Motor neuron (in vitro differentiated cells): ENCODE data around the gene ZNF785. TPM values are rescaled to one million over a fixed set of nuclear protein-coding genes. Genes with fewer than 3 reads are reported as not detected.
"Not testable (repeated sequence)": the region's sequence is repeated elsewhere in the genome, so short reads cannot be mapped to it uniquely, and the experiment has no call there.

Experiments used
- ATAC-seq, 8 experiments: fragments of 200-7000 bp; cut with Tn5 transposase; replicated peaks in 6 of 8; 2 replicates each; pipeline ENCODE4 v1.8.0; 2021; ENCODE audit warnings: mild to moderate bottlenecking in 8 of 8, moderate library complexity in 8 of 8
- H3K27ac ChIP-seq, 2 donors: fragments of 250-450 bp; sonication (Bioruptor Pico); 2 replicates each; pipeline ENCODE4 v1.9.0; 2021; ENCODE audit warnings: antibody characterized with exemption in 2 of 2, mild to moderate bottlenecking in 2 of 2, moderate library complexity in 1 of 2
- H3K4me1 ChIP-seq, 2 donors: fragments of 250-450 bp; sonication (Bioruptor Pico); replicated peaks in 1 of 2; 2 replicates each; pipeline ENCODE4 v1.6.1; 2021; ENCODE audit warnings: antibody characterized with exemption in 2 of 2, mild to moderate bottlenecking in 2 of 2, moderate library complexity in 1 of 2
- H3K4me3 ChIP-seq, 5 donors: fragments of 250-450 bp; sonication (Bioruptor Pico); 2 replicates each; pipeline ENCODE4 v1.9.0; 2021; ENCODE audit warnings: antibody characterized with exemption in 5 of 5, mild to moderate bottlenecking in 5 of 5, moderate library complexity in 4 of 5
- WGBS, 10 experiments: fragments of 450-650 bp; shearing (Covaris generic); methylation state at CpG; one replicate each; pipeline ENCODE4 v1.0.0; 2022; 5-methylcytosine and 5-hydroxymethylcytosine counted together
- in situ Hi-C, 9 experiments: fragments of 400-800 bp; cut with MboI; loops; one replicate each; pipeline ENCODE4 v1.15.0; 2021; ENCODE audit warnings: low sequenced_read_pairs in 9 of 9, low pct_unique_long_range_greater_than_20kb in 2 of 9; ENCODE audit not compliant: unreplicated experiment in 9 of 9
- total RNA-seq, 8 experiments: library from RNA; unstranded; fragments of 300-600 nt; gene quantifications; 2 replicates each; pipeline versions ENCODE4 v1.2.3 to v1.2.4, GENCODE V29; 2022

ZNF785 gene
- total RNA-seq, 8 experiments from 2014 or later, result 4.9 to 15.0 (median 11.2) TPM

DNA sequence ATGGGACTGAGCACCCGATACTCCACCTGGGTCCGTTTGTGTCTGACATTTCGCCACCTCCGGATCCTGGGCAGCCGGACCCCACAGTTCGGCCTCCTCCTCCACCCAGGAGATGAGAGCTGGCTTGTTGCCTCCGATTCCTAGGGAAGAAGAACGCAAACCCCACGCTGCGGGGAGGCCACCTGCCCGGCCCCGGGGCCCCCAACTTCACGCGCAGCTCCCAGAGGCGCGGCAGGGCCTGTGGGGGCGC is 27.9 kb downstream of the ZNF785 start:
- Histone ChIP-seq H3K4me1 (peaks cover 12 to 16% of the 10 kb centered on the region in 2 donors), H3K27ac (peak overlapping the region; percentile 98), H3K4me3 (peak overlapping the region; percentile 61 to 96 (median 71))
- 0% methylated on average over 1 to 4 of the region's 17 CpGs; no CpG with 5 or more reads in 6 of the 10 experiments for WGBS, 10 experiments
- ATAC-seq, result peak in 2 of 8 experiments; percentile 0 to 1
- in situ Hi-C loops, result no loop called here

DNA sequence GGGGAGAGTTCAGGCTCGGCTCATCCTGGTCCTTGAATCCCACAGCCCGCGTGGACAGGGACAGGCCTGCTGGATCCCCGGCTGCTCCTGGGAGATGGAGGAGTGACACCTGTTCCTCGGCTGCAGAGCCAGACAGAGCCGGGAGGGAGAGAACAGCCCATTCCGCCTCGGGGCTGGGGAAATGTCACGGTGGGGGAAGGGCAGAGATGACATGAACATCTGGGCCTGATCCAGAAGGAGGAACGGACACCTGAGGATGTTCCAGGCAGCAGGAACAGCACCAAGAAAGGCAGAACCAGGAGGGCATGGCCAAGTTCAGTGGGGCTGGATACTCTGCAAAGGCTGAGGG is 29.4 kb downstream of the ZNF785 start:
- no peak for ATAC-seq
- Histone ChIP-seq H3K4me1 (peaks cover 12 to 16% of the 10 kb centered on the region in 2 donors), H3K4me3 (no peak overlapping the region), H3K27ac (no peak overlapping the region)
- 66 to 100% (median 85%) methylated on average over 1 to 8 of the region's 10 CpGs; no CpG with 5 or more reads in 4 of the 10 experiments for WGBS, 10 experiments
- in situ Hi-C loops, result no loop called here

DNA sequence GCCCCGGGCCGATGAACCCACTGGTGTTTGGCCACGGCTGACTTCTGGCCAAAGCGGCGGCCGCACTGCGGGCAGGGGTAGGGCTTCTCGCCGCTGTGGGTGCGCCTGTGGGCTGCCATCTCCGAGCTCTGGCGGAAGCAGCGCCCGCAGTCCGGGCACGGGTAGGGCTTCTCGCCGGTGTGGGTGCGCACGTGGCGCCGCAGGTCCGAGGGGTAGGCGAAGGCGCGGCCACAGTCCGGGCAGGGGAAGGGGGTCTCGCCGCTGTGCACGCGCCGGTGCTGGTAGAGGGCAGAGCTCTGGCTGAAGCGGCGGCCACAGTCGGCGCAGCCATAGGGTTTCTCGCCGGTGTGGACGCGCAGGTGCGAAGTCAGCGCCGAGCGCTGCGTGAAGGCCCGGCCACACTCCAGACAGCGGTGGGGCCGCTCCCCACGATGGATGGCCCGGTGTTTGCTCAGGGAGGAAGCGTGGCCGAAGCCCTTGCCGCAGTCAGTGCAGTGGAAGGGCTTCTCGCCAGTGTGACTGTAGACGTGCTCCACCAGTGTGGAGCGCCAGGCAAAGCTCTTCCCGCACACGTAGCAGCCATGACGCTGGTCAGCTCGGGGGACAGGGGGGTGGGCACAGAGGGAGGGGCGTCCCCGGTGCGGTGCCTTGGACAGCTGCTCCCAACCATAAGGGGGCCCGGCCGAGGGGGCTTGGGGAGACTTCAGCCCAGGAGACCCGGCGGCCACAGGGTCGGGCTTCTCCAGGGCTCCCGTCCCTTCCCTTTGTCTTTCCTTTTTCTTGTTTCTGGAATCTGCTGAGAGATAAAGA is 30.0 kb downstream of the ZNF785 start:
- Histone ChIP-seq H3K4me1 (peaks cover 12 to 16% of the 10 kb centered on the region in 2 donors), H3K4me3 (no peak overlapping the region), H3K27ac (no peak overlapping the region)
- ATAC-seq, result no peak
- WGBS, 10 experiments, result 97 to 100% methylated on average over 7 to 34 of the region's 69 CpGs; no CpG with 5 or more reads in 8 of the 10 experiments
- in situ Hi-C loops, result no loop called here

DNA sequence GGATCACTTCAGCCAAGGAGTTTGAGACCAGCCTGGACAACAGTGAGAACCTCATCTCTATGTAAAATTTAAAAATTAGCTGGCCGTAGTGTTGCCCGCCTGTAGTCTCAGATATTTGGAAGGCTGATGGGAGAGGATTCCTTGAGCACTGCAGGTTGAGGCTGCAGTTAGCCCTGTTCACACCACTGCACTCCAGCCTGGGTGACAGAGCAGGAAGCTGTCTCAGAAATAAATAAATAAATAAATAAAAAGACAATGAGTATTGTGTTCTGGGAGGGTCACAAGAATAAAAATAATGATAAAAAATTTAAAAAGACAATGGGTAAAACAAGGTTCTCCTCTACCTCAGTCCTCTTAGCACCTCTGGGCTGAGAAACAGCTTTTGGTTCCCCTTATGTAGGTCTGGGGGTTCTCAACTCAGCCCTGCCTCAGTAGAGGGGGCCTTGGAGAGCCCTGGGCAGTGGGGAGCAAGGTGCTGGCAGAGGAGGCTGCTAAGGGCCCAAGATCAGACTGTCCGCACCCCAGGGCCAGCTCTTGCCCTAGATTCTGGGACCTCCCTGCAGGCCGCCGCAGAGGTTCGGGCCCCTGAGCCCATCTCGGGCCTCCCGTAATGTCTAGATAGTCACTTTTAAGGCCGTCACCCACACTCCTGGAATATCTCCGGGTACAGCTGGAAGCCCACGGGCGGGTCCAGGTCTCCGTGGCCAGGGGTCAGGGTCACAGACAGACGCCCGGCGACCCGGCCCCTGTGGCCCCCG is 30.8 kb downstream of the ZNF785 start:
- no peak overlapping the region for H3K27ac ChIP-seq
- in situ Hi-C loops, result no loop called here
- peaks cover 12 to 16% of the 10 kb centered on the region in 2 donors for H3K4me1 ChIP-seq
- H3K4me3 ChIP-seq, result no peak overlapping the region
- 95 to 100% (median 100%) methylated on average over 1 to 2 of the region's 18 CpGs; no CpG with 5 or more reads in 6 of the 10 experiments for WGBS, 10 experiments
- no peak for ATAC-seq

DNA sequence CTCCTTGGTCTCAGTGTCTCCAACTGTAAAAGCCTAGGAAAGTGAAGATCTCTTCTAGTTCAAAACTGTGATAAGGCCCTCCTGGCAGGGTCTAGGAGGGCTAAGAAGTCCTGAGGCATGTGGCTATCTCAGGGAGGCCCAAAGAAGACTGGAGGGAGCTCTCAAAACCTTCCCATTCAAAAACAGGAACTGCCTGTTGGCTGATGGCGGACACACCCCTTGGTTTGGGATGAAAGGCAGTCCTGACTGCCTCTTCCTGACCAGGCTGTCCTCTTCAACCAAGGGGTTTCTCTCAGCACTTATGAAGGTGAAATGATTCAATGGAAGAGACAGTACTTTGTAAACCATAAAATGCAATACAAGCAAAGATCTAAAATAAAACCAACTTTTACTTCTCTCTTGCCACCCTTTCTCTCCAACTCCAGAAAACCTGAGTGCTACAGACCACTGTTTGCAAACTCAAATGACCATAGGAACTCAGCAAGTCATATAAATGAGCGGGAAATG is 32.1 kb downstream of the ZNF785 start:
- no peak overlapping the region for H3K27ac ChIP-seq
- WGBS, 10 experiments, result 82 to 100% (median 100%) methylated on average over 1 to 2 of the region's 2 CpGs; no CpG with 5 or more reads in 1 of the 10 experiments
- ATAC-seq, result no peak

DNA sequence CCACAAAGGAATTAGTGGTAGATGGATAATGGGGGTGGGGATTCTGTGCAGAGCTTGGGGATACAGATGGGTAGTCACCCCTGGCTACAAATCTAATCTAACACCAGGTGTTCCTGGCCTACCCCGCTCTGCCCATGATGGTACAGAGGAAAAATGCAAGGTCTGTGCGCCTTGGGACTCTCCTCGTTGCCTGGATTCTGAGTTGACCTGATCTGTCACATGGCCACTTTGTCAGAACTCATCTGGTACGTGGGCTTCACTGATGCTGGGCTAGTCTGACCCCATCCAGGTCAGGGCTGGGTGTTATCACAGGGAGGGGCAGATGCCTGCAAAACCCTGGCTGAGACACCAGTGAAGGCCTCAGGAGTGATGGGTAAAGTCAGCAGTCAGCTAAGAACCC is 32.5 kb downstream of the ZNF785 start:
- H3K4me3 ChIP-seq, result no peak overlapping the region
- H3K27ac ChIP-seq, result no peak overlapping the region
- WGBS, 10 experiments, result 92 to 100% methylated on average over 1 to 2 of the region's 4 CpGs; no CpG with 5 or more reads in 8 of the 10 experiments
- in situ Hi-C loops, result no loop called here
- peaks cover 8 to 11% of the 10 kb centered on the region in 2 donors for H3K4me1 ChIP-seq
- ATAC-seq, result no peak

More for the DNA sequence above, 32.1 kb downstream of the ZNF785 start:
- in situ Hi-C loops, result no loop called here
- no peak overlapping the region for H3K4me3 ChIP-seq
- H3K4me1 ChIP-seq, result peaks cover 8 to 11% of the 10 kb centered on the region in 2 donors

DNA sequence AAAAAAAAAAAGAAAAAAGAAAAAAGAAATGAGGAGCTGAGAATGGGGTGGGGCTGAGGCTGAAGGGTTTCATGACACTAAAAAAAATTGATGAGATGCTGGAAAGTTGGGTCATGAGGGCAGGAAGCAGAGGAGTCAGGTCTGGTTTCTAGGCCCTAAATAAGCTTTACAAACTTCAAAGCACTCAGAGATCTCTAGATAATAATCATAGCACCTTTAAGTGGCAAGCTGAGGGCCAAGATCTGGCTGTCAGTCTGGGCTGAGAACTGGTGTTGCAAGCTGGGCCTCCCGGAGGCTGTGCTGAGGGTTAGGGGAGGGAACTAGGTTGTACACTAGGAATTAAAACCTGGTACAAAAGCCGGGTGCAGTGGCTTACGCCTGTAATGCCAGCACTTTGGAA is 33.7 kb downstream of the ZNF785 start:
- Histone ChIP-seq H3K4me1 (peaks cover 2 to 5% of the 10 kb centered on the region in 2 donors), H3K4me3 (no peak overlapping the region), H3K27ac (no peak overlapping the region)
- WGBS, 10 experiments, result 17 to 100% (median 81%) methylated on average over 1 to 3 of the region's 3 CpGs; no CpG with 5 or more reads in 2 of the 10 experiments
- no peak for ATAC-seq
- in situ Hi-C loops, result no loop called here

DNA sequence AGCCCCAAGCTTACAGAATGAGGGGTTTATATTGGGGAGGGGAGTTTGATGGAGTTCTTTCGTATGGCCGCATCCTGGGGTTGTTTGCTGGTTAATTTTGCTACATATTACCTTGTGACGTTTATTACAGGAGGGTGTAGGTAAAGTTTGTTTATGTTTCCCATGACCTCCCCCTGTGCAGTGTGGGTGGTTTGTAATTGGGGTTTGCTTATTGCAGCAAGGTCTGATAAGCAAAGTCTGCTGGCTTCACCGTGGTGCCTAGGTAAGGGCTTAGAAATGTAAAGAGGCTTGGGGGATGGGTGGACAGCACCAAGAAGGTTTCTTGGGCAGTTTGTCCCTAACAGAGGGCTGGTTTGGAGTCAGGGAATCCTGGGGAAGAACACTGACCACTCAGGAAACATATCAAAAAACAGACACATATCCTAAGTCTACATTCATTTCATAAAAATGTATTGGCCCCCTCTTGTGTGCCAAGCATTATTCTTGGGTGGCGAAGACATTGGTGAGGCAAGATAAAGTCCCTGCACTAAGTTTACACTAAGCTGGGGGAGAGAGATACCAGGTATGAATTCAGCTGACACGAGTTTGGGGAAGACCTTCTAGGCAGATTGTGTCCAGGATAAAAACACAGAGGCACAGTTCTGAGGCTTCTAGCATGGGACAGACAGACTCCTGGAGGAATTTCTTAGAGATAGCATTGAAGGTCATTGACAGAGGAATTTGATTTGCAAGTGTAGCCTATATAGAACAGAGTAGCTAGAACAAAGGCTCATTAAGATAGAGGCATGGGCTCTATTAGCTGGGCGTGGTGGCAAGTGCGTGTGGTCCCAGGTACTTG is 36.9 kb downstream of the ZNF785 start:
- H3K4me1 ChIP-seq, result peaks cover 0 to 4% of the 10 kb centered on the region in 2 donors
- 50 to 100% (median 78%) methylated on average over 1 to 8 of the region's 8 CpGs for WGBS, 10 experiments
- in situ Hi-C loops, result no loop called here
- H3K27ac ChIP-seq, result no peak overlapping the region
- ATAC-seq, result no peak
- H3K4me3 ChIP-seq, result no peak overlapping the region

DNA sequence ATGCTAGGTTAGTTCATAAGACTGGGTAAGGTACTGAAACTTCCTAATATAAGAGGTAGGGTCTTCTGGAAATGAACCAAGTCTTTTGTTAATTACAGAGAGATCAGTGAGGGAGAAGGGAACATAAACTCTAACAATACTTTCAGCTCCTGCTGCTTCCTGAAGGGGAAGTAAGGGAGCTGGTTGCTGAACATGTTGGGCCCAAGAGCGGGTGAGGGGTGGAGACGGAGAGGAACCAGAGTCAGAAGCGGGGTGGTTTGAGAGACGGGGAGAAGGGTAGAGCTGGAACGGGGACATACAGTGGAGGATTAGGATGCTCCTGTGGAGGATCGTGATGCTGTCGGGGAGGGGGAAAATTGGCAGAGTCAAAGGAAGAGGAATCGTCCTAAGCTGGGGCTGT is 39.4 kb downstream of the ZNF785 start:
- Histone ChIP-seq H3K4me3 (no peak overlapping the region), H3K27ac (no peak overlapping the region), H3K4me1 (peaks cover 6 to 14% of the 10 kb centered on the region in 2 donors)
- 68 to 91% (median 82%) methylated on average over 1 to 7 of the region's 8 CpGs; no CpG with 5 or more reads in 4 of the 10 experiments for WGBS, 10 experiments
- in situ Hi-C loops, result no loop called here
- no peak for ATAC-seq

DNA sequence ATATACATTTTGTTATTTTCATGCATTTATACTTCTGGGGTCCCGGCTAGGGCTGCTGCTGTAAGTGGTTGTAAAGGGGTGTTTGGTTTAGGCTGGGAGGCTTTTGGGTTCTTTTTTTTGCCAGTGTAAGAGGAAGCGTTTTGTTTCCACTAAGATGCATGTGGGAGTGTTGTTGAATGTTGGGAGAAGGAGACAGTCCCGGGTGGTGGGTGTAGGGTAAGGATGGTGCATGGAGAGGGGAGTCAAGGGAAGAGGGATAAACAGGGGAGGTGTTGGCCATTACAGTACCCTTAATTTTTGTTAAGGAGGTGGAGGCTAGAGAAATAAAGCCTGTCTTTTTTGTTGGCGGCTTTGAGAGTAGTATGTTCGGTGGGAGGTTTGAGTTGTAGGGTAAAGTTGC is 42.4 kb downstream of the ZNF785 start:
- Histone ChIP-seq H3K27ac (no peak overlapping the region), H3K4me3 (no peak overlapping the region), H3K4me1 (peaks cover 6 to 16% of the 10 kb centered on the region in 2 donors)
- in situ Hi-C loops, result no loop called here
- WGBS, 10 experiments, result 68 to 100% (median 88%) methylated on average over 1 to 5 of the region's 5 CpGs
- no peak for ATAC-seq

DNA sequence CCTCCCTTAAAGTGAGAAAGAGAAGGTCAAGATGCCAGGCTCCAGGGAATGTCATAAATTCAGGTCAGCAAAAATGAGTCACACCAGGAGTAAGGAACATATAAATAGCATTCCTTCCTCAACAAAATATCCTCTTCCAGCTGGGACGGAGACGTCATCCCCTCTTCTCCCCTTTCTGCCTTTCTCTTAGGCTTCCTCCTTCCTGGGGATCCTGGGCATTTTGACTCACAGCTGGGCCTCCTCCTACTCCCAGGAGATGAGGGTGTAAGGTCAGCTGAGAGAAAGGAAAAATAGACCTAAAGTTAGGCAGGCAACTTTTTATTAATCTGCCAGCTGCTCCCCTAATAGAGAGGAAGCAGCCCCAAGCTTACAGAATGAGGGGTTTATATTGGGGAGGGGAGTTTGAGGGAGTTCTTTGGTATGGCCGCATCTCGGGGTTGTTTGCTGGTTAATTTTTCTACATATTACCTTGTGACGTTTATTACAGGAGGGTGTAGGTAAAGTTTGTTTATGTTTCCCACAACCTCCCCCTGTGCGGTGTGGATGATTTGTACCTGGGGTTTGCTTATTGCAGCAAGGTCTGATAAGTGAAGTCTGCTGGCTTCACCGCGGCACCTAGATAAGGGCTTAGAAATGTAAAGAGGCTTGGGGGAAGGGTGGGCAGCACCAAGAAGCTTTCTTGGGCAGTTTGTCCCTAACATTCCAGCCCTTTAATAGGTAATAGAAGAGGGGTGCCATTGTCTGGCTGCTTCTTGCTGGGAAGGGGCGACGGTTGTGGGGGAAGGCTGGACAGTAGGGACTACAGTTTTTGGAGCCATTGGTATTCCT is 43.8 kb downstream of the ZNF785 start:
- no peak overlapping the region for H3K4me3 ChIP-seq
- H3K27ac ChIP-seq, result peak overlapping the region in 1 of 2 donors; percentile 10
- ATAC-seq, result peak in 6 of 8 experiments; percentile 22 to 49 (median 32)
- peaks cover 6 to 17% of the 10 kb centered on the region in 2 donors for H3K4me1 ChIP-seq
- in situ Hi-C loops, result no loop called here
- 27 to 72% (median 47%) methylated on average over 2 to 6 of the region's 10 CpGs for WGBS, 10 experiments

DNA sequence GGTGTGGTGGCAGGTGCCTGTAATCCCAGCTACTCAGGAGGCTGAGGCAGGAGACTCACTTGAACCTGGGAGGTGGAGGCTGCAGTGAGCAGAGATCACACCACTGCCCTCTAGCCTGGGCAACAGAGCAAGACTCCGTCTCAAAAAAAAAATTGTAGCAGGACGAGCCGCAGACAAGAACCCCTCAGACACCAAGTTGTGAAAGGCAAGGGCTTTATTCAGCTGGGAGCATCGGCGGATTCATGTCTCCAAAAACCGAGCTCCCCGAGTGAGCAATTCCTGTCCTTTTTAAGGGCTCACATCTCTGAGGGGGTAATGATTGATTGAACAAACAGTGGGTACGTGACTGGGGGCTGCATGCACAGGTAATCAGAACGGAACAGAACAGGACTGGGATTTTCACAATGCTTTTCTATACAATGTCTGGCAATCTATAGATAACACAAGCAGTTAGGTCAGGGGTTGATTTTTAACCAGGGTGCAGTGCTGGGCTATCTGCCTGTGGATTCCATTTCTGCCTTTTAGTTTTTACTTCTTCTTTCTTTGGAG is 44.5 kb downstream of the ZNF785 start:
- ATAC-seq, H3K4me3 ChIP-seq, in situ Hi-C loops: not testable (repeated sequence)
- Histone ChIP-seq H3K4me1 (peaks cover 10 to 24% of the 10 kb centered on the region in 2 donors), H3K27ac (peak overlapping the region in 1 of 2 donors; percentile 10)
- 36 to 87% (median 40%) methylated on average over 2 to 7 of the region's 9 CpGs; no CpG with 5 or more reads in 5 of the 10 experiments for WGBS, 10 experiments
